ENCODE data around the gene CHST4. TPM values are rescaled to one million over a fixed set of nuclear protein-coding genes. Genes with fewer than 3 reads are reported as not detected.

Gene CHST4
- total and polyA plus RNA-seq, 2 of the 4 experiments (the other 2 are of a cell fraction), result not detected

GRCh38 chr16:71557299-71557698, 31.1 kb downstream of the CHST4 start (continued):
- no peak for TF ChIP-seq CTCF (conservative IDR thresholded peaks at IDR 0.05; ENCODE audit: low read depth, low read length)
- TF ChIP-seq RAD21 (IDR thresholded peaks at IDR 0.05; ENCODE audit: low read length), result no peak
- no peak for TF ChIP-seq CEBPB (IDR thresholded peaks at IDR 0.05; ENCODE audit: low read depth, low read length)
- TF ChIP-seq RCOR1 (IDR thresholded peaks at IDR 0.05; ENCODE audit: insufficient replicate concordance, low read length), result no peak

DNA sequence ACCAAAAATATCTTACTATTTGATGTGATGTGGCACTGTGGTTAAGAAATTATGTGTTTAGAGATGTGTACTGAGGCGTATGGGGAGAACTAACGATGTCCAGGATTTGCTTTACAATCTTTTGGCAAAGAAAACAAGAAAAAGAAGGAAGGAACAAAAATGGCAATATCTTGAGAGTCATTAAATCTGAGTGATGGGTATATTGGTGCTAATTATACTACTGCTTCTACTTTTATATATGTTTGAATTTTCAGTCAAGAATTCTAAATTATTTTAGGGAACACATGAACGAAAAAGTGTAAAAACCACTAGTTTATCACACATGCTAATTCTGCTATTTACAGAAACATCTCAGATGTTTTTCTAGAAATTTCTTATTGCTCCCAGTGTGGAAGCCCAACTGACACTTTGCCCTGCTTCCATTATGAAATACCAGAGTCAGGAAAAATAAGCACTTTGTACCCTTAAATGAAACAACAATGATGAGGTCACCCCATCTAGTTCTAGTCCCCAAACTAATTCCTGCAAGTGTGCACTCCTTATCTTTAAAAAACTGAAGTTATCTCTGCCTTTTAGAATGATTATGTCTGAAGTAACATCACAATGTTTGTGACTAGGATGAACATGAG, 31.8 kb downstream of the CHST4 start:
- no TSS peak for BruUV-seq (replicated peaks)
- H4K20me1 ChIP-seq (ENCODE audit: insufficient read depth, low read length), result no peaks in the 10 kb centered on the region
- no peak overlapping the region for H3K4me2 ChIP-seq (ENCODE audit: low read depth, low read length)
- no peak overlapping the region for H3K56ac ChIP-seq (ENCODE audit: extremely low read depth, insufficient read depth, low read length)
- no peak overlapping the region for H2AFZ ChIP-seq (replicated peaks; ENCODE audit: low read length, poor library complexity)
- TF ChIP-seq MAFK (IDR thresholded peaks at IDR 0.05; ENCODE audit: low read depth, low read length), result no peak
- TF ChIP-seq NFE2L2 (IDR thresholded peaks at IDR 0.05; ENCODE audit: low read depth, low read length), result no peak
- no peak for TF ChIP-seq ELK1 (IDR thresholded peaks at IDR 0.05; ENCODE audit: borderline replicate concordance, low read depth, low read length)
- TF ChIP-seq CTCF (conservative IDR thresholded peaks at IDR 0.05; ENCODE audit: low read depth, low read length), result no peak
- no peak for TF ChIP-seq CEBPB (IDR thresholded peaks at IDR 0.05; ENCODE audit: low read depth, low read length)
- TF ChIP-seq CHD1 (IDR thresholded peaks at IDR 0.05; ENCODE audit: low read depth, low read length), result no peak
- no peak for TF ChIP-seq FOS (IDR thresholded peaks at IDR 0.05; ENCODE audit: low read depth, low read length)
- H2BK120ac ChIP-seq (ENCODE audit: low read depth, low read length), result no peak overlapping the region
- H3K4ac ChIP-seq (ENCODE audit: low read depth, low read length), result no peak overlapping the region
- H3K36me3 ChIP-seq (ENCODE audit: control insufficient read depth, insufficient read depth, low read length), result no peaks in the 10 kb centered on the region
- H3K79me1 ChIP-seq (ENCODE audit: low read depth in 1 of 2, low read length in 2 of 2), result no peaks in the 10 kb centered on the region
- H2AK5ac ChIP-seq (ENCODE audit: low read depth, low read length), result no peak overlapping the region
- H3K4me3 ChIP-seq (ENCODE audit: insufficient read depth, low read depth, low read length), result no peak overlapping the region
- no peaks in the 10 kb centered on the region; the same call in 1 of the 2 replicates for H3K27me3 ChIP-seq (ENCODE audit: control insufficient read depth, insufficient read depth, low read length)
- POLR2A ChIA-PET (ENCODE audit: unreplicated experiment), result no interaction called here
- in situ Hi-C loops (cut with MboI; ENCODE audit: low sequenced_read_pairs), result no loop called here
- H3K4me1 ChIP-seq (ENCODE audit: control insufficient read depth, insufficient read depth, low read length), result no peaks in the 10 kb centered on the region
- no peak overlapping the region for H3K18ac ChIP-seq (ENCODE audit: low read depth, low read length)
- H2BK20ac ChIP-seq (ENCODE audit: low read depth, low read length), result no peak overlapping the region
- no peaks in the 10 kb centered on the region for H3K9me3 ChIP-seq (ENCODE audit: control insufficient read depth, insufficient read depth, low read length)
- H3K9ac ChIP-seq (ENCODE audit: low read depth, low read length), result no peak overlapping the region
- no peak overlapping the region for H4K91ac ChIP-seq (ENCODE audit: insufficient read depth, low read depth, low read length)
- intact Hi-C loops (cut with micrococcal nuclease), result no loop called here
- dilution Hi-C loops (cut with HindIII; ENCODE audit: low sequenced_read_pairs, unreplicated experiment), result no loop called here
- WGBS, 2 experiments (ENCODE audit: extremely low coverage in 2 of 2, insufficient read length in 1 of 2), result no CpG with 5 or more reads among the region's 3 CpGs
- CTCF ChIA-PET, result interaction anchor here (0.7 kb wide), 1 partner anchor 13 kb away, joined by 3 read pairs; no protein-coding TSS in a partner anchor
- no peak overlapping the region for H3K23ac ChIP-seq (ENCODE audit: low read depth, low read length)
- ATAC-seq (ENCODE audit: low read depth) (no peak), DNase-seq (no peak)
- no peak overlapping the region for H3K14ac ChIP-seq (replicated peaks; ENCODE audit: low read depth, low read length)
- no peak overlapping the region for H2BK15ac ChIP-seq (ENCODE audit: low read depth, low read length)
- no peak overlapping the region for H2BK5ac ChIP-seq (ENCODE audit: low read depth, low read length, poor library complexity, severe bottlenecking)
- H3K27ac ChIP-seq (ENCODE audit: insufficient read depth, low read length), result no peak overlapping the region
- H4K8ac ChIP-seq (ENCODE audit: low read depth in 2 of 2, low read length in 2 of 2), result no peak overlapping the region
- H3K9me1 ChIP-seq (ENCODE audit: insufficient read depth, low read length), result no peaks in the 10 kb centered on the region
- no peak overlapping the region for H4K5ac ChIP-seq (ENCODE audit: low read depth, low read length)
- H2AK9ac ChIP-seq (replicated peaks; ENCODE audit: low read depth, low read length, poor library complexity), result no peak overlapping the region

All from IMR-90 (cell line).